Lower lobe of right lung (tissue), 2 donors: ENCODE results near the gene HOXA3. TPM values are rescaled to one million over a fixed set of nuclear protein-coding genes. Genes with fewer than 3 reads are reported as not detected.

Experiments used
- ATAC-seq, 2 donors: fragments of 200-7000 bp; cut with Tn5 transposase; one replicate each; pipeline ENCODE4 v1.9.1; 2020 to 2022; ENCODE audit warnings: mild to moderate bottlenecking in 2 of 2, moderate library complexity in 2 of 2
- DNase-seq: peaks from one replicate; pipeline ENCODE4 v3.0.0-alpha.2; 2020
- H3K27ac ChIP-seq: fragments of 200-600 bp; one replicate; pipeline ENCODE4 v1.8.0; 2022
- H3K27me3 ChIP-seq: fragments of 200-600 bp; one replicate; pipeline ENCODE4 v1.8.0; 2022; ENCODE audit warnings: low read depth
- H3K36me3 ChIP-seq: fragments of 200-600 bp; one replicate; pipeline ENCODE4 v1.8.0; 2022; ENCODE audit warnings: mild to moderate bottlenecking
- H3K4me1 ChIP-seq: fragments of 200-600 bp; one replicate; pipeline ENCODE4 v1.8.0; 2022
- H3K4me3 ChIP-seq: fragments of 200-600 bp; one replicate; pipeline ENCODE4 v1.8.0; 2022; ENCODE audit warnings: mild to moderate bottlenecking
- H3K9me3 ChIP-seq: fragments of 200-600 bp; one replicate; pipeline ENCODE4 v1.8.0; 2022
- intact Hi-C: fragments of 100-400 bp; cut with DNase I; formaldehyde crosslinking; loops from one replicate; pipeline ENCODE4 v1.11.0; 2022
- total RNA-seq: library from RNA; stranded (reverse); fragmentation: NEBNext Ultra II Directional; extraction: Animal tissue kit (Norgen Biotek cat#: 25700); gene quantifications from one replicate; pipeline ENCODE4 v1.2.1, GENCODE V29; 2021
- TF ChIP-seq, protein P1 (sequence below): fragments of 200-600 bp; IDR thresholded peaks from one replicate; pipeline ENCODE4 v1.8.0; 2022; ENCODE audit warnings: antibody characterized with exemption, mild to moderate bottlenecking
- donor health status: DM: no; HTN: yes; CAD: no; lungs with severe emphysema.

HOXA3 gene
- total RNA-seq, 1 donor from 2014 or later = 4.6 TPM

DNA sequence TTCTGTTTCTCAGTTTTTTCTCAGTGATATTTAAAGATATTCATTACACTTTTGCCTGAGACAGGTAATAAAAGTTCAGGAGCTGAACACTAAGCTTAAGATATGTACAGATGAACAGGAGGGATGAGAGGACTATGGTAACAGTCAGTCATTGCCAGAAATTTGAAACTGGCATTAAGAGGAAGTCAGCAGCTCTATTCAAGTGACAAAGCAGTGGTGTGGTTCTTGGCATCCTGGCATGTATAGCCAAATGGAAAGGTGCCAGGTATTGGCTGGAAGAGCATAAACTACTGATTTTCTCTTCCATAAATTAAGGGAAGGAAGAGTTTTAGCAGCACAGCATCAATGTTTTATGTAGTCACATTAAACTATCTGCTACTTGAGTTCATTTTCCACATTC is 79.3 kb downstream of the HOXA3 start:
- Histone ChIP-seq H3K4me1 (no peaks in the 10 kb centered on the region), H3K27me3 (no peaks in the 10 kb centered on the region), H3K9me3 (no peaks in the 10 kb centered on the region), H3K27ac (no peak overlapping the region), H3K4me3 (no peak overlapping the region), H3K36me3 (no peaks in the 10 kb centered on the region)
- ATAC-seq (no peak), DNase-seq (no peak)
- TF ChIP-seq, protein P1, sequence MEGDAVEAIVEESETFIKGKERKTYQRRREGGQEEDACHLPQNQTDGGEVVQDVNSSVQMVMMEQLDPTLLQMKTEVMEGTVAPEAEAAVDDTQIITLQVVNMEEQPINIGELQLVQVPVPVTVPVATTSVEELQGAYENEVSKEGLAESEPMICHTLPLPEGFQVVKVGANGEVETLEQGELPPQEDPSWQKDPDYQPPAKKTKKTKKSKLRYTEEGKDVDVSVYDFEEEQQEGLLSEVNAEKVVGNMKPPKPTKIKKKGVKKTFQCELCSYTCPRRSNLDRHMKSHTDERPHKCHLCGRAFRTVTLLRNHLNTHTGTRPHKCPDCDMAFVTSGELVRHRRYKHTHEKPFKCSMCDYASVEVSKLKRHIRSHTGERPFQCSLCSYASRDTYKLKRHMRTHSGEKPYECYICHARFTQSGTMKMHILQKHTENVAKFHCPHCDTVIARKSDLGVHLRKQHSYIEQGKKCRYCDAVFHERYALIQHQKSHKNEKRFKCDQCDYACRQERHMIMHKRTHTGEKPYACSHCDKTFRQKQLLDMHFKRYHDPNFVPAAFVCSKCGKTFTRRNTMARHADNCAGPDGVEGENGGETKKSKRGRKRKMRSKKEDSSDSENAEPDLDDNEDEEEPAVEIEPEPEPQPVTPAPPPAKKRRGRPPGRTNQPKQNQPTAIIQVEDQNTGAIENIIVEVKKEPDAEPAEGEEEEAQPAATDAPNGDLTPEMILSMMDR = no peak
- intact Hi-C loops = no loop called here

DNA sequence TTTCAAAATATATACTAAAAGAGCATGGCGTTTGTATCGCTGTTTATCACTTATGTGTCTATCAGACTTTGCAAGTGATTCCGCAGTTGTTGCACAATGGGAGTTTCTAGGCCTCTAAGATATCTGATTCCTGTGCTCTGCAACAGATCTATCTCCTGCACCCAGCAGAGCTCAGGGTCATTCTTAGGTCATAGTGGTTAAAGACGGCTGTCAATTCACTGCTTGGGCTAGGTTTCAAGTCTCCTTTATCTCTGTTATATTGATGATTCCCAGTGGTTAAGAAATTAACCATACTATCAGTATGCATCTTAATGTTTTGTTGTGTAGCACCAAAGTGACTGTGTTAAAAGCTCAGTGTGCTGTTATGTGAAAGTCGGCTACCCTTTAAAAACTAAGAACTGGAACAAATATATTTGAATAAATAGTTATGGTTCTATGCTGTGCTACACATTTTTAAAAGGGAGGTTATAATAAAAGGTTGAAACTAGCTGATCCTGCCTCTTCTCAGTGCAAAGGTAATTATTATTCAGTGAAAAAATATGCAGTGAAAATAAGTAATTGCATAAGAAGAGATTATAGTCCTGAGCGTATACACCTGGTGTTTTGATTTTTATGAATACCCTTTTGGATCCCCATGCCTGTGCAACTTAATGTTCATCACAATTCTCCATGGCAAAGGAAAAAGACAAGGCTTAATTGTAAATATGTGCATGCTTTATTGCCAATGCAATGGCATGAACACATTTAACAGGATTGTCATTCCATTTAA is 80.6 kb downstream of the HOXA3 start:
- intact Hi-C loops = no loop called here
- TF ChIP-seq, protein P1 = no peak
- Histone ChIP-seq H3K36me3 (no peaks in the 10 kb centered on the region), H3K9me3 (no peaks in the 10 kb centered on the region), H3K27me3 (no peaks in the 10 kb centered on the region), H3K4me1 (no peaks in the 10 kb centered on the region), H3K4me3 (no peak overlapping the region), H3K27ac (no peak overlapping the region)
- no peak for DNase-seq
- ATAC-seq = no peak

DNA sequence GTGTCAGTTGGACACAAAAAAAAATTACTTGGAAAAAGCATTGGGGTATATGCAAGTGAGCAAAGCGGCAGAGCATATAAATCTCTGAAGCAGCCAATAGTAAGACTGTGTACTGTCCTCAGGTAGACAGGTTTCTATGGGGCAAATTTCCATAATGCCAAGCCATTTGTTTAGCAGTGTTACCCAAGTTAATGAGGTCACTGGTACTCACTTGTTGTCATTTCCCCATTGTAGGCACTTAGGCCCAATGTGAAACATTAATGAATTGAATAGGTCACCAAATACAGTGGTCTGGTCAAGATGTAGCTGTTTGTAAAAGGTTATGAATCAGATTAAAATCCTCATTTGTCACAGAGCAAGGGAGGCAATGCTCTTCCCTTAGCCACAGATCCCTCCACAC is 84.1 kb downstream of the HOXA3 start:
- Histone ChIP-seq H3K9me3 (no peaks in the 10 kb centered on the region), H3K4me3 (no peak overlapping the region), H3K27ac (no peak overlapping the region), H3K4me1 (no peaks in the 10 kb centered on the region), H3K27me3 (no peaks in the 10 kb centered on the region), H3K36me3 (no peaks in the 10 kb centered on the region)
- DNase-seq (no peak), ATAC-seq (no peak)
- TF ChIP-seq, protein P1 = no peak
- intact Hi-C loops = no loop called here

DNA sequence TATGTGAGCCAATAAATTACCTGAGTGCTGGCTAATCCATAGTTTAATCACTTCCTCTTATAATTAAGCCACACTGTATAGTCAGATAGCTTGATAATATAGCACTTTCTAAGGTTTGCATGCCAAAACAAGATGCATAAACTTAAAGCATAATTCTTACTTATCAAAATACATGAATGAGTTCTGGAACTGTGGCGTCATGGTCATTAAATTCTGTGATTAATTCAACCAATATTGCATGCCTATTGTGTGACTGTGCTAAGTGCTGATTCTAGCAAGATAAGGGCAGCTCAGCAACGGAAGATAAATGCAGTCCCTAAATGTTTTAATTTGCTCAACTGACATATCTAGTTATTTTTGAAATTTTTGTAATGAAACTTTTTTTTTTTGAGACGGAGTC is 86.2 kb downstream of the HOXA3 start:
- H3K4me3 ChIP-seq = no peak overlapping the region
- H3K27ac ChIP-seq = no peak overlapping the region
- ATAC-seq = no peak
- no peaks in the 10 kb centered on the region for H3K27me3 ChIP-seq
- no peak for DNase-seq
- H3K4me1 ChIP-seq = no peaks in the 10 kb centered on the region
- no peaks in the 10 kb centered on the region for H3K36me3 ChIP-seq
- no peaks in the 10 kb centered on the region for H3K9me3 ChIP-seq
- TF ChIP-seq, protein P1 = no peak
- intact Hi-C loops = no loop called here

DNA sequence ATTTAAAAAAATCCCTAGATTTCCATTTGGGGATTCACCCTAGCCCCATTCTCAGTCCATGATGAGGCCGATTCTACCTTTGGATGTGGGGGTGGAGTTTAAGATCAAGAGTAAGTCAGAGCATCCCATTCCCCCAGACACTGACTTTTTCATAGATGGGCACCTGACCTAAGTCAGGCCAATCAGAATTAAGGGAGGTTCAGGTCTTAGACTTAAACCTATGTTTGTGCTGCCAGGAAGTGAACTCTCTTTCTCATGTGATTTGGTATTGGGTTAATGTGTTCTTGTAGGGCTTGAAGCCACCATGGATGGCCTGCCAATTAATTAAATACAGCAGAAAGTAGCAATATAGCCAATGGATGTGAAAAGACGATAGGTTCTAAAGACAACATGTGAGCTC is 86.7 kb downstream of the HOXA3 start:
- Histone ChIP-seq H3K27me3 (no peaks in the 10 kb centered on the region), H3K9me3 (no peaks in the 10 kb centered on the region), H3K4me1 (no peaks in the 10 kb centered on the region), H3K27ac (no peak overlapping the region), H3K4me3 (no peak overlapping the region), H3K36me3 (no peaks in the 10 kb centered on the region)
- ATAC-seq (no peak), DNase-seq (no peak)
- TF ChIP-seq, protein P1 = no peak
- intact Hi-C loops = no loop called here
